Tibial artery (tissue), 4 donors: ENCODE measurements around the gene SIPA1L3.
A peak's percentile ranks its signal among the peaks of the same experiment; 100 is the strongest.

Source experiments
- DNase-seq, 2 donors: peaks; one replicate each; pipeline ENCODE4 v3.0.0-alpha.2; 2019
- H3K27ac ChIP-seq, 2 donors: fragments of 200-600 bp; sonication (generic) in 1 of 2; 1 replicate in 1 of 2; 2 replicates in 1 of 2; pipeline ENCODE4 v1.5.1; 2018 to 2019; ENCODE audit warnings: mild to moderate bottlenecking in 1 of 2
- H3K27me3 ChIP-seq, 2 donors: fragments of 200-600 bp; sonication (generic) in 1 of 2; one replicate each; pipeline versions ENCODE4 v1.5.1 to v1.6.0; 2016 to 2019
- H3K36me3 ChIP-seq, 3 donors: fragments of 200-600 bp; sonication (generic) in 2 of 3; one replicate each; pipeline ENCODE4 v1.5.1; 2016 to 2019; ENCODE audit warnings: mild to moderate bottlenecking in 2 of 3
- H3K4me1 ChIP-seq, 4 donors: fragments of 200-600 bp; sonication (generic) in 2 of 4; 1 replicate in 3 of 4; 2 replicates in 1 of 4; pipeline ENCODE4 v1.5.1; 2016 to 2019
- H3K4me3 ChIP-seq, 2 donors: fragments of 200-600 bp; sonication (generic) in 1 of 2; 1 replicate in 1 of 2; 2 replicates in 1 of 2; pipeline ENCODE4 v1.5.1; 2018 to 2019; ENCODE audit warnings: mild to moderate bottlenecking in 2 of 2
- H3K9me3 ChIP-seq, 3 donors: fragments of 200-600 bp; sonication (generic) in 1 of 3; one replicate each; pipeline ENCODE4 v1.5.1; 2016 to 2019
- CTCF ChIP-seq, 2 experiments: fragments of 200-600 bp in 1 of 2; fragments of 450-650 bp in 1 of 2; IDR thresholded peaks; one replicate each; pipeline ENCODE4 v1.5.1; 2017 to 2019; ENCODE audit warnings: antibody characterized with exemption in 2 of 2, mild to moderate bottlenecking in 1 of 2, moderate library complexity in 1 of 2
- intact Hi-C: fragments of 100-400 bp; cut with DNase I; formaldehyde crosslinking; loops from one replicate; pipeline ENCODE4 v1.15.0; 2023; ENCODE audit warnings: low total_unique reads

Gene SIPA1L3

GRCh38 chr19:37983153-37983552 lies 76.1 kb downstream of the SIPA1L3 start:
- no peak for TF ChIP-seq CTCF (IDR thresholded peaks at IDR 0.05)
- H3K4me1 ChIP-seq, result peaks cover 0 to 14% (median 2%) of the 10 kb centered on the region in 4 donors
- no peaks in the 10 kb centered on the region for H3K9me3 ChIP-seq
- no peak overlapping the region for H3K27ac ChIP-seq
- intact Hi-C loops, result no loop called here
- peak in 1 of 2 donors; percentile 21 for DNase-seq
- H3K36me3 ChIP-seq, result no peaks in the 10 kb centered on the region
- H3K4me3 ChIP-seq, result no peak overlapping the region
- H3K27me3 ChIP-seq, result no peaks in the 10 kb centered on the region

GRCh38 chr19:37983916-37984315 lies 76.9 kb downstream of the SIPA1L3 start:
- no peak overlapping the region for H3K27ac ChIP-seq
- peaks cover 0 to 14% (median 2%) of the 10 kb centered on the region in 4 donors for H3K4me1 ChIP-seq
- no peak for TF ChIP-seq CTCF (IDR thresholded peaks at IDR 0.05)
- intact Hi-C loops, result no loop called here
- no peaks in the 10 kb centered on the region for H3K27me3 ChIP-seq
- DNase-seq, result peak in 1 of 2 donors; percentile 7
- no peaks in the 10 kb centered on the region for H3K36me3 ChIP-seq
- no peak overlapping the region for H3K4me3 ChIP-seq
- no peaks in the 10 kb centered on the region for H3K9me3 ChIP-seq

GRCh38 chr19:37986048-37986750 lies 79.2 kb downstream of the SIPA1L3 start:
- no peaks in the 10 kb centered on the region for H3K27me3 ChIP-seq
- no peak for TF ChIP-seq CTCF (IDR thresholded peaks at IDR 0.05)
- no peaks in the 10 kb centered on the region for H3K9me3 ChIP-seq
- DNase-seq, result no peak
- H3K27ac ChIP-seq, result no peak overlapping the region
- H3K36me3 ChIP-seq, result no peaks in the 10 kb centered on the region
- intact Hi-C loops, result no loop called here
- no peak overlapping the region for H3K4me3 ChIP-seq
- peaks cover 0 to 12% (median 0%) of the 10 kb centered on the region in 4 donors for H3K4me1 ChIP-seq

GRCh38 chr19:37987356-37988332 lies 80.6 kb downstream of the SIPA1L3 start:
- no peaks in the 10 kb centered on the region for H3K9me3 ChIP-seq
- H3K4me3 ChIP-seq, result no peak overlapping the region
- no peaks in the 10 kb centered on the region for H3K27me3 ChIP-seq
- intact Hi-C loops, result no loop called here
- peaks cover 0 to 16% (median 0%) of the 10 kb centered on the region in 4 donors for H3K4me1 ChIP-seq
- no peak for TF ChIP-seq CTCF (IDR thresholded peaks at IDR 0.05)
- H3K27ac ChIP-seq, result no peak overlapping the region
- no peak for DNase-seq
- H3K36me3 ChIP-seq, result no peaks in the 10 kb centered on the region

- Histone ChIP-seq H3K27me3 (no peaks in the 10 kb centered on the region), H3K27ac (no peak overlapping the region), H3K4me3 (no peak overlapping the region), H3K4me1 (peaks cover 0 to 16% (median 0%) of the 10 kb centered on the region in 4 donors), H3K36me3 (no peaks in the 10 kb centered on the region), H3K9me3 (no peaks in the 10 kb centered on the region)
- intact Hi-C loops, result no loop called here
- TF ChIP-seq CTCF (IDR thresholded peaks at IDR 0.05), result no peak
- no peak for DNase-seq
Observed at GRCh38 chr19:37988758-37989635, 82.0 kb downstream of the SIPA1L3 start.
